ENCODE measurements around the gene KIAA0825. TPM values are rescaled to one million over a fixed set of nuclear protein-coding genes. Genes with fewer than 3 reads are reported as not detected.

KIAA0825 gene
- total RNA-seq, 1 donor, result 9.5 TPM

GRCh38 chr5:94250985-94251384 is 367.4 kb downstream of the KIAA0825 start:
- no peak for DNase-seq (ENCODE audit: low read depth)
- TF ChIP-seq CTCF (IDR thresholded peaks at IDR 0.05; ENCODE audit: insufficient read depth, low read depth, low read length), result no peak
- H3K4me3 ChIP-seq (ENCODE audit: low read depth, low read length), result no peak overlapping the region

DNA sequence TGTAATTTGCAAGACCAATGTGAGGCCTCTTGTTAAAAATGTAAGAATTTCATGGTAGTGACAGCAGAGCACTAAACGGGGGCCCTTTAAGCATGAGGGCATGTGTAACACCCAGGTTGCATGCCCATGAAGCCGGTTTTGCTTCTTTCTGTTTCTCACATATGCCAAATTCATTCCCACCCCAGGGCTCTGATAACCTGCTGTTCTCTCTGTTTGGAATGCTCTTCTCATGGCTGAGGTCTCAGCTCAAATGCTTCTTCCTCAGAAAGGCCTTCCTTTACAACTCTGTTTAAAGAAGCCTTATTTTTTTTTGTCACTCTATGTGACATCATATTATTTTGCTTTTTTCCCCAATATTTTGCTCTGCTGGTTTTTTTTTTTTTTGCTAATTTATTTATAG is 369.0 kb downstream of the KIAA0825 start:
- TF ChIP-seq CTCF (IDR thresholded peaks at IDR 0.05; ENCODE audit: insufficient read depth, low read depth, low read length), result no peak
- no peak for DNase-seq (ENCODE audit: low read depth)

DNA sequence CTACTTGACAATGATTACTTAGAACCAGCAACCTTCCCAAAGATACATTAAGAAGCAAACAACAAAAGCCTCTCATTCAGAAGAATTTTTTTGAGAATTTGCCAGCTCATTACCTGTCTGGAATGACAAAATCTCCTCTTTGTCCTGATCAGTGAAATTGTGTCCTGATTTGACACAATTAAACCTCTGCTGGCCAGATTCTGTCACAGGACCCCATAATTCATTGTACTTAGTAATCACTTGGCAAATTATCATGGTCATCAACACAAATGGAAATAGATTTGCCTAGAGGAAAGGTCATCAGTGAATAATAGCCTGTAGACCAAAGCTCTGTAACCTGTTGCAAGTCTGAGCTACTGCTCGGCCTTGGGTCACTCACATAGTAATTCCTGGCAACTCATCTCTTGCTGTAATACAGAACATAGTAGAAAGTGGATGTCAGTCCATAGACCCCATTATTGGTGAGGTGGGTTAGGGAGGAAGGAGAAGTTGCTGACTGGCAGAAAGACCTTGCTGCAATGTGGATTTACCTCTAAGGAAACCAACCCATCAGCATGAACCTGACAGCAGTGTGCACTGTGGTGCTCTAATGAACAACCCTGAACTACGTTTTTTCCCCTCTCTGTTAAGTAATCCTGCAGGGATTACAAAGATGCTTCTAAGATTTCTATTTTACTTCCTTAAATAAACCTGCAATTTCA is 370.1 kb downstream of the KIAA0825 start:
- no peak for TF ChIP-seq CTCF (IDR thresholded peaks at IDR 0.05; ENCODE audit: insufficient read depth, low read depth, low read length)
- DNase-seq (ENCODE audit: low read depth), result no peak
- no peak overlapping the region for H3K4me3 ChIP-seq (ENCODE audit: low read depth, low read length)

More for the DNA sequence above, 369.0 kb downstream of the KIAA0825 start:
- no peak overlapping the region for H3K4me3 ChIP-seq (ENCODE audit: low read depth, low read length)

- no peak for TF ChIP-seq CTCF (IDR thresholded peaks at IDR 0.05; ENCODE audit: insufficient read depth, low read depth, low read length)
- H3K4me3 ChIP-seq (ENCODE audit: low read depth, low read length), result no peak overlapping the region
- peak; percentile 22 for DNase-seq (ENCODE audit: low read depth)
Observed at GRCh38 chr5:94245608-94246007, 372.8 kb downstream of the KIAA0825 start.

DNA sequence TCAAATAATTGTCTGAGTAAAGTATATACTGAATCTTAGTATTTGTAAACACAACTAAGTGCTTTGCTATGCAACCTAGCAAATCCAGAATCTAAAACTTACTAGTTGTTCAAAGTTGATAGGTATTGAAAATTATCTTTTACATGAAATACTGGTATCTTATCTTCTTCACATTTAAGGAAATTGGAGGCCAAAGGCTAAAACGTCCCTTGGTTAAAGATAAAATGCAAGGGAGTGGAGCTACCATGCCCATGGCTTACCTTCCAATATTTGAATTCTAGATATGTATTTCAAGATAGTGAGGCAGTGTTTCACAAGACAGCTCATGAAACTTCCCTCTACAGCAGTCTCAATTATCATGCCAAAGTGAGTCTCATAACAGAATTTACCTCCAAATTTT is 373.5 kb downstream of the KIAA0825 start:
- no peak for TF ChIP-seq CTCF (IDR thresholded peaks at IDR 0.05; ENCODE audit: insufficient read depth, low read depth, low read length)
- no peak for DNase-seq (ENCODE audit: low read depth)

GRCh38 chr5:94243612-94244011 is 374.8 kb downstream of the KIAA0825 start:
- no peak overlapping the region for H3K4me3 ChIP-seq (ENCODE audit: low read depth, low read length)
- peak; percentile 7 for DNase-seq (ENCODE audit: low read depth)
- no peak for TF ChIP-seq CTCF (IDR thresholded peaks at IDR 0.05; ENCODE audit: insufficient read depth, low read depth, low read length)

More for the DNA sequence above, 373.5 kb downstream of the KIAA0825 start:
- H3K4me3 ChIP-seq (ENCODE audit: low read depth, low read length), result no peak overlapping the region

Data from fibroblast of villous mesenchyme (primary cell).